Measurements from ENCODE around the gene GM2A. TPM values are rescaled to one million over a fixed set of nuclear protein-coding genes. Genes with fewer than 3 reads are reported as not detected.

The GM2A gene
- total and polyA plus RNA-seq, 2 of the 8 experiments (the other 6 are each of a cell fraction or from before 2014, with no cell fraction given) = 18.5 to 32.2 TPM

DNA sequence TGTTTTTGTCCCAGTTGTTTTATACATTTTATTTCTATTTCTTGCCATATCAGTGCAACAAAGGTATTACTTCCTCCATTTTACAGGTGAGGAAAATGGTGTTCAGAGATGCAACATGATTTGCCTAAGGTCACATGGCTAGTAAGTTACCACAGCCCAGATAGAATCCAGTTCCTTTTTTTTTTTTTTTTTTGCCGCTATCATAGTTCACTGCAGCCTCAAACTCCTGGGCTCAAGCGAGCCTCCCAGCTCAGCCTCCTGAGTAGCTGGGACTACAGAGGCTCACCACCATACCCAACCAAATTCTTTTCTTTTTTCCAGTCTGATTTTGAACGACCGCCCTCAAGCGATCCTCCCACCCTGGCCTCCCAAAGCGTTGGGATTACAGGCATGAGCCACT is 28.6 kb upstream of the GM2A start:
- ChIA-PET POLR2A (ENCODE audit: partially characterized antibody) (interaction anchor here (0.6 to 2.2 kb wide), 8 partner anchors 10 to 1111 kb away, joined by 3 to 13 read pairs (median 4); partner anchors contain the start of gene GM2A), CTCF (ENCODE audit: partially characterized antibody) (interaction anchor here (0.5 to 5.2 kb wide), 16 partner anchors 10 to 224 kb away, joined by 3 to 56 read pairs (median 4); partner anchors contain the start of gene GM2A)
- Histone ChIP-seq H3K14ac (ENCODE audit: insufficient read length) (no peak overlapping the region), H4K8ac (ENCODE audit: extremely low read depth, insufficient read depth, low read length) (no peak overlapping the region), H3K27ac (ENCODE audit: low read depth, low read length) (no peak overlapping the region), H2BK120ac (replicated peaks; ENCODE audit: low read depth, low read length) (no peak overlapping the region), H3K18ac (ENCODE audit: extremely low read depth, low read length) (no peak overlapping the region), H3K4me2 (ENCODE audit: insufficient read depth in 1 of 2, low read depth in 2 of 2, low read length in 2 of 2) (no peak overlapping the region), H3K23ac (ENCODE audit: insufficient read length) (no peak overlapping the region), H3K79me1 (ENCODE audit: low read depth, low read length) (peaks cover 3% of the 10 kb centered on the region; the same call in 1 of the 2 replicates), H2BK15ac (ENCODE audit: low read length) (no peak overlapping the region), H3K4ac (replicated peaks; ENCODE audit: insufficient read length, low read depth, low read length) (no peak overlapping the region), H3K79me2 (ENCODE audit: control insufficient read depth in 1 of 2, insufficient read depth in 2 of 2, low read length in 2 of 2) (no peaks in the 10 kb centered on the region), H3K9ac (replicated peaks in 1 of 4; ENCODE audit: extremely low read depth in 1 of 4, low read depth in 3 of 4, low read length in 3 of 4) (no peak overlapping the region), H3K23me2 (ENCODE audit: low read depth, low read length) (peaks cover 5% of the 10 kb centered on the region; the same call in 1 of the 2 replicates), H2BK20ac (ENCODE audit: low read length) (no peak overlapping the region), H3K4me3 (ENCODE audit: extremely low read depth in 1 of 4, insufficient read depth in 2 of 4, low read depth in 3 of 4, low read length in 4 of 4) (peak overlapping the region in 2 of 4 experiments; percentile 61 to 73; a peak in 3 of 8 replicates), H3K27me3 (replicated peaks in 1 of 4; ENCODE audit: control insufficient read depth in 3 of 4, extremely low read depth in 1 of 4, insufficient read depth in 3 of 4, low read length in 3 of 4) (peaks cover 0 to 2% (median 0%) of the 10 kb centered on the region in 4 experiments; a peak in 3 of 7 replicates), H3K36me3 (ENCODE audit: control insufficient read depth in 2 of 4, insufficient read depth in 4 of 4, low read length in 3 of 4) (no peaks in the 10 kb centered on the region), H4K91ac (replicated peaks; ENCODE audit: insufficient read length, low read length) (no peak overlapping the region), H2BK5ac (ENCODE audit: low read depth, low read length) (no peak overlapping the region), H2AK5ac (ENCODE audit: low read depth, low read length) (no peak overlapping the region), H3K9me3 (ENCODE audit: insufficient read depth in 2 of 2, low read depth in 1 of 2, low read length in 1 of 2) (no peaks in the 10 kb centered on the region), H4K20me1 (replicated peaks in 1 of 2; ENCODE audit: control insufficient read depth in 1 of 2, insufficient read depth in 2 of 2, low read length in 2 of 2) (peaks cover 0 to 2% of the 10 kb centered on the region in 2 experiments), H4K5ac (ENCODE audit: insufficient read length, low read depth, low read length) (no peak overlapping the region), H3K56ac (replicated peaks; ENCODE audit: insufficient read length, low read depth, low read length) (no peak overlapping the region), H2BK12ac (ENCODE audit: low read depth, low read length) (no peak overlapping the region), H3K4me1 (replicated peaks in 1 of 4; ENCODE audit: control insufficient read depth in 3 of 4, insufficient read depth in 4 of 4, low read length in 3 of 4) (peaks cover 2 to 12% (median 6%) of the 10 kb centered on the region in 4 experiments), H2AFZ (ENCODE audit: low read length) (no peak overlapping the region)
- no peak for FAIRE-seq
- WGBS, 2 experiments (ENCODE audit: extremely low coverage in 1 of 2, insufficient coverage in 1 of 2, insufficient read length in 1 of 2, insufficient replicate concordance in 2 of 2, low coverage in 1 of 2, low lambda C conversion rate in 2 of 2, missing lambda C conversion rate in 1 of 2) = 92% methylated on average over 6 of the region's 6 CpGs; no CpG with 5 or more reads in 1 of the 2 experiments
- no peak for DNase-seq (ENCODE audit: low read depth in 1 of 2, low spot score in 2 of 2)
- no peak for TF ChIP-seq KDM4A (IDR thresholded peaks at IDR 0.05; ENCODE audit: low read depth, low read length, severe bottlenecking)
- TF ChIP-seq GTF2F1 (IDR thresholded peaks at IDR 0.05; ENCODE audit: borderline replicate concordance, low read depth, low read length) = no peak
- TF ChIP-seq FOSL1 (IDR thresholded peaks at IDR 0.05; ENCODE audit: insufficient read depth, low read depth, low read length) = no peak
- no peak for TF ChIP-seq RFX5 (IDR thresholded peaks at IDR 0.05; ENCODE audit: borderline replicate concordance, low read depth, low read length)
- TF ChIP-seq CHD2 (IDR thresholded peaks at IDR 0.05; ENCODE audit: low read length) = no peak
- TF ChIP-seq TAF7 (optimal IDR thresholded peaks at IDR 0.05; ENCODE audit: borderline replicate concordance, low read depth, low read length) = no peak
- no peak for TF ChIP-seq POU5F1 (IDR thresholded peaks at IDR 0.05; ENCODE audit: low read depth, low read length)
- TF ChIP-seq, protein P1, sequence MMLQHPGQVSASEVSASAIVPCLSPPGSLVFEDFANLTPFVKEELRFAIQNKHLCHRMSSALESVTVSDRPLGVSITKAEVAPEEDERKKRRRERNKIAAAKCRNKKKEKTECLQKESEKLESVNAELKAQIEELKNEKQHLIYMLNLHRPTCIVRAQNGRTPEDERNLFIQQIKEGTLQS (IDR thresholded peaks at IDR 0.05; ENCODE audit: insufficient read depth, low read depth, low read length) = no peak
- no peak for TF ChIP-seq GABPA (IDR thresholded peaks at IDR 0.05; ENCODE audit: borderline replicate concordance, insufficient read depth, low read length)
- TF ChIP-seq HDAC6 (IDR thresholded peaks at IDR 0.05; ENCODE audit: low read depth, low read length) = no peak
- no peak for TF ChIP-seq MAX (IDR thresholded peaks at IDR 0.05)
- TF ChIP-seq SRF (IDR thresholded peaks at IDR 0.05; ENCODE audit: low read depth, low read length) = no peak
- TF ChIP-seq PHF8 (conservative IDR thresholded peaks at IDR 0.05; ENCODE audit: low read depth, low read length) = no peak
